ENCODE measurements around the gene AUTS2.
"Not testable (repeated sequence)": the region's sequence is repeated elsewhere in the genome, so short reads cannot be mapped to it uniquely, and the experiment has no call there.

The AUTS2 gene

DNA sequence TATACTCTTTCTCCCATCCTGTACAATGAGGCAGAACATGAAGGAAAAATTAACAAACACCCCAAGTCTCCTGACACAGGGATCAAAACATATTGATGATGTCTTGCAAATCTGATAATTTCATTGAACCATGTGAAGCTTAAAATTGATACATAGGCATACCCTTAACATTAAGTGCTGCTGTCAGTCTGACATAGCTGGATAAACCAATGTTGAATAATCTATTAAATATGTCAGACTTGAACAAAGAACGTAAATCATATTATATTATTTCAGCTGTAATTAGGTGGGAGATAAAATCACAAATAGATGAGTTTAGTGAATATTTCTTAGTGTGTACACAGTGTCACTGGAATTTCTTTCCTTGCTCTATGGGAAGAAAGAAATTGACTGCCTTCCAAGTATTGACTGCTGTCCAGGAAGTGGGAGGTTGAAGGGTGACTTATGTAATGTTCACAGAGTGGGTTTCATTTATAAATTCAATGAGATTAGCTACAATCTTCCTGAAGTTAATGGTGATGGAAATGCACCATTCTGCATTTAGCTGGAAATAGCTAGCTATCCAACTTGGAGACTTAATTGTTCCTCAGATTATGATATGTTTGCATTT, 170.8 kb downstream of the AUTS2 start:
- DNase-seq, result no peak

DNA sequence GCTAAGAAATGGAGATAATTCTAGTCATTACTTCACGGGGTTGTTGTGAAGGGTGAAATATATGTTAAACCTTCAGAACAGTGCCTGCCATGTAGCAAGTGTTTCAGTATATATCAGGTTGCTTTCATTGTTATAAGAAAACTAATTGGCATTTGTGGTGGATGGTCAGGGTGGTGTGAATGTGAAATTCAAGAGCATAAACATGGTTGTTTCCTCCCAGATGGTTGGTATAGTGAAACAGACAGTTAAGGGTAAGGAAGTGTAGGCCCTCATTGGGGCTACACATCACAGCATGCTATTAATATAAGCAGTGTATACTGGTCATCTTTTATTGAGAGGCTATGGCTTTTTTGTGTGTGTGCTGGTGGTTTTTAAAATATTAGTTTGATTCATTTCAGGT, 171.6 kb downstream of the AUTS2 start:
- no peak for DNase-seq

DNA sequence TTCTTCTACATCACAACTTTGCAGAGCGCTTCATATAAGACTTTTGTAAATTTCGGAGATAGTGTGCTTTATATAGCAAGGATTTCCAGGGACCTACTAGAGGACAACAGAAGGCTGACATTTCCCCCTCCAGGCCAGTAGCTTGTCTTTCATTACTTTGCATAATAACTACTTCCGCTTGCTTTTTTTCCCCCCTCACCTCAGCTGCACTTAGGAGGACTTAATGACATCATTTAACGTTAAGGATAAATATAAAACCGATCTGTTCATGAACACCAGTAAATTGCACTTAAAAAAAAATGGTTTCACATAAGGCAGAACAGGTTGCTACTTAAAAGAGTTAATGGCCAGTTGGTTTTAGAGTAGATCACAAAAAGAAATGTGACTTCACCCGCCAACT, 172.3 kb downstream of the AUTS2 start:
- DNase-seq, result no peak

DNA sequence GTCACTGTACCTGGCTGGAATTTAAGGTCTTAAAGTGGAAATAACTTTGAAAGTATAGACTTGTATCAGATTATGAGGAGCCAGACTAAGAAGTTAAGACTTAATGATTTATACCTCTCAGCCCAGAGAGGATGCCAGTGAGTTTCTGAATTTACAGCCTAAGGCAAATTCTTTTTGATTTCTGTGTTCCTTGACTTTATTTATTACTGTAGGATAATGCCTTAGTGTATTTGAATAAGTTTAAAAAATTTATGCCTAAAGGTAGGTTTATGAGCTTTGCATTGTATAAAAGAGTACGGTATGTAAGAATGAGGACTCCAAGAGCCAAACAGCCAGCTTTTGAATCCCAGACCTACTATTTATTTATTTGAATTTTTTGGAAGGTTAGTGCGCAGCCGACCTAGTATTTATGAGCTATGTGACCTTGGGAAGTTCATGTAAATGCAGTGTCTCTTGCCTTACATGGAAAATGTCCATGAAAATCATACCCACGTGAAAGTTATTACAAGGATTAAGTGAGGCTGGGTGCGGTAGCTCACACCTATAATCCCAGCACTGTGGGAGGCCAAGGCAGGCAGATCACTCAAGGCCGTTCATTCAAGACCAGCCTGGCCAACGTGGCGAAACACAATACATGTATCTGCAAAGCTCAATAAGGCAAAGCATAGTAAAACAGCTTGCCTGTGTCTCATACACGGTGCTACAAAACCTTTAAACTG, 174.6 kb downstream of the AUTS2 start:
- no peak for DNase-seq

DNA sequence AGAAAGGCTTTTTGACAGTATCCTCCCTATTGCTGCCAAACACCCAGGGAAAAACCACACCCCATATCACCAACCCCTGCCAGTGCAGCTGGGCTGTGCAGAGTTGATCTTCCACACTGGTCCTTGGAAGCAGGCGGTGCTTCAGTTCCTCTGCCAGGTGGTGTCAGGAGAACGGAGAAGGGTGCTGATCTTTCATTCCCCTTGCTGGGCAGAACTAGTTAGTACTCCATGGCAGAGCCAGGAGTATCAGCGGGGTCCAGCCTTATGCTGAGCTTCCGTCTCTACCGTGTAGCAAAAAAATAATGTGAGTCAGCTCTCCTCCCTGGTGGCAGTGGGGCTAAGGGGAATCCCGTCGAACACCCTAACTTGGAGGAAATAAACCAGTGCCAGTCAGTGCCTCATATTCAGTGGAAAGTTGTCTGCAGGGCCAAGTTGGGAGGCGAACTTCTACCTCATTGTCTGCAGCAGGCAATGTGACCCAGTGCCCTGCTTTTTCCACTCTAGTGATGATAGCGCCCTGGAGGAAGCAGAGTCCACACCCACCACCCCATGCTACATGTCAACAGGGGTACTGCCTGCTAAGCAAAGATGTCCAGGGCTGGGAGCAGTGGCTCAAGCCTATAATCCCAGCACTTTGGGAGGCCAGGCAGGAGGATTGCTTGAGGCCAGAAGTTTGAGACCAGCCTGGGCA, 175.4 kb downstream of the AUTS2 start:
- no peak for DNase-seq

DNA sequence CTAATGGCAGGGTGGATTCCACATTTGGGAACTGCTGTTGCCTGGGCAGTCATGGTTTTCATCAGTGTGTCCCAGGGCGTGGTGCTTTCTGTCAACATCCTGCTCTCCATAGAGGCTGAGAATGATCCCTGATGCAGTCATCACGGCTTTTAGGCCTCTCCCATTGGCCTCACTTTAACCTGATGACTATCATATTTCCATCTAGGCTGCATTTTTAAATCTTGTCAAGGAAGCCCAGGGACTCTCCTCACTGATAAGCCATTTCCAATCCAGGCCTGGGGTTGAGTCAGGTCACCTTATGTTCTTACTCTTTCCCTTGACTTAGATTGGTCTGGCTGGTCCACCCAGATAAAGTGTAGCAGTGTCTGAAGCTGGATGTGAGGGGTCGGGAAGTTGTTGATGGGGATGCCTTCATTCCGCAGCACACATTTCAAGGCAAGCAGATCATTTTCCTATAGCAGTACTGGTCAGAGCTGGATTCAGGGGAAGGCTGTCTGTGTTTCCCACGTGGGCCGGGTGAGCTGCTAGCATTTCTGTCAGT, 177.0 kb downstream of the AUTS2 start:
- DNase-seq, result no peak

DNA sequence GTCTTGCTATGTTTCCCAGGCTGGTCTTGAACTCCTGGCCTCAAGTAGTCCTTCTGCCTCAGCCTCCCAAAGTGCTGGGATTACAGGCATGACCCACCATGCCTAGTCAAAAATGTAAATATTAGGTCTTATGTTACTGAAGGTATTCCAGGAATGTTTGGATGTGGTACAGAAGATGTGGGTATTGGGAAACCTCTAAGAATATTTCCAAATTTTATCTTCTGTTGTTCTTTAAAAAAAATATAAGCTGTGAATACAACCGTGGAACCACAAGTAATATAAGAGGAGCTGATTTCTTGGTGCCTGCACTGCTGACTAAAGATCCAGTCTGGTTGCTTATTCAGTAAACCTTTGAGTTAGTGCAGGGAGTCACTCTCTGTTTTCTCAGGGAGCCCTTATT, 178.3 kb downstream of the AUTS2 start:
- no peak for DNase-seq

DNA sequence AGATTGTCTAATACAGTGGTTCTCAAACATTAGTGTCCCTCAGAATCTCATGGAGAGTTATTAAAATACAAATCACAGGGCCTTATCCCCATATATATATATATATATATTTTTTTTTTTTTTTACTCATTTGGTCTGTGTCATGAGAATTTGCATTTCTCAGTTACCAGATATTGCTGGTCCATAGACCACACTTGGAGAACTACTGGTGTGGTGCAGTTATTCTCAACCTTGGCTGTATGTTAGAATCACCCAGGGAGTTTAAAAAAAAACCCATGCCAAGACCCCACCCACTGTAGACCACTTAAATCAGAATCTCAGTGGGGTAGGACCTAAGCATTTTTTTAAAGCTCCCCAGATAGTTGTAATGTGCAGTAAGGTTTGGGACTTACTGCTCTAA, 179.9 kb downstream of the AUTS2 start:
- DNase-seq, result no peak

DNA sequence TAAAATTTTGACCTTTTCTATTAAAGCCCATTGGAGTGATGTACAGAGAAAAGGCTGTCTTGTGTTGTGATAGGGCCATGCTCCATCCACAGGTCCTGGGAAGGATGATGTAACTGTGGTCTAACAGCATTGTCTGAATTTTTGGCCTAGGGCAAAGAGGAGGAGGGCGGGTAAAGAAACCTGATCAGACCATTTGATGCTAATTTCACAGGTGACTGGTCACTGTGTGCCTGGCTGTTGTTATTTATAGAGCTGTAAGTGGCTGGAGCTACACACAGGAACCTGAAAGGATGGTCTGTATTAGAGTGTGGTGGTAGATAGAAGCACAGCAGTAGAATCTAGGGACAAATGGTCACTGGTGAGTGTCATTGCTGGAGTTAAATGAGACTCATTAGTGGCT, 182.1 kb downstream of the AUTS2 start:
- DNase-seq, result no peak

DNA sequence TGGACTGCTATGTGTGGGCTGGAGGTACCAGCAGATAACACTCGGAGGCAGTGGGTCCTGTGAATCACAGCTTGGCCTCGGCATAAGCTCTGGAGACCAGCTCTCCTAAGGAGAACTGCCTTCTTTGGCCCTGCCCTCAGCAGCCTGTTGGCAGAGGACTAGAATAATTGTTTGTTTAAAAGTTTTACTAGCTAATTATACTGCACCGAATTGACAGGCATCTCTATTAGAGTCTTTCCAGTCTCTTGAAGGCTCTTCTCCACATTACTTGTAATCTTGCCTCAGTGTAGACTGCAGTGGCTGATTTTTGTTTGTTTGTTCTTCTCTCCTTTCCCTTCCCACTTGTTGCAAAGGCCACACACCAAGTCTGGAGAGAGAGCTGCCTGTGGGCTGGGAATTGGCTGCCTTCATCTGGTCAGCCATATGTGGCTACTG, 183.2 kb downstream of the AUTS2 start:
- no peak for DNase-seq

DNA sequence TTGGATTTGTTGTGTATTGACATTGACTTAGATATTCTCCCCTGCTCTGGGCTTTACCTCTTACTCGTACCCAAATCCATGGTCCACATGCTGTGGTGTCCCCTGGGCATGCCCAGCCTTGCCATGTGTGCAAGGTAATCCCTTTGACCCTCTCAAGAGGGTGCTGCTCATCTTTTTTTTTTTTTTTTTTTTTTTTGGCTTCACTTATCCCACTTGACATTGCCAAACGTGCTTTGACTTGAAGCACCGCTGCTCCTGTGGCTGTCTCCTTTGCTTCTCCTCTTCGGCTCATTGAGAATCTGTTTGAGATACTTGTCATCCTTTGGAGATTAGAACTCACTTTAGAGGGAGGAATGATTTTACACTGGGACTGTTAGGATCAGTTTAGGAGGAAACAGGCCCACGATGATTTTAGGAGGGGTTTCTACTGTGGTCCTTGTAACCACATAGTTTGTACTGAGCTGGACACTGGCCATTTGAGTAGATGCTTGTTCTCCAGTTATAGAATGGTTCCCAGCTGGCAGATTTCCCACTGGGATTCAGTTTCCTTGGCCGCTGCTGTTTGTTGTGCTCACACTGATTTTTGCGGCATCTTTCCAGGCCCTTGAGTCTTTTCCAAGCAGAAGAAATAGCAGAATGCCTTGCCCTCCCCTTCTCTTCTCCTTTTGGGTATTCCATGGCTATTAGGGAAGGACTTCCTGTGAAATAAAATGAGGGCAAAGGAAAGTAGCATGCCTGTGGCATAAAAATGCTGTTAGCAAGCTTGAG, 184.8 kb downstream of the AUTS2 start:
- no peak for DNase-seq

DNA sequence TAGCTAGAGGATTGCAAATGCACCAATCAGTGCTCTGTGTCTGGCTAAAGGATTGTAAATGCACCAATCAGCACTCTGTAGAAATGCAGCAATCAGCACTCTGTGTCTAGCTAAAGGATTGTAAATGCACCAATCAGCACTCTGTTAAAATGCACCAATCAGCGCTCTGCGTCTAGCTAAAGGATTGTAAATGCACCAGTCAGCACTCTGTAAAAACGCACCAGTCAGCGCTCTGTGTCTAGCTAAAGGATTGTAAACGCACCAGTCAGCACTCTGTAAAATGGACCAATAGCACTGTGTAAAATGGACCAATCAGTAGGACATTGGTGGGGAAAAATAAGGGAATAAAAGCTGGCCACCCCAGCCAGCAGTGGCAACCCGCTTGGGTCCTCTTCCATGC, 187.9 kb downstream of the AUTS2 start:
- DNase-seq, result not testable (repeated sequence)

DNA sequence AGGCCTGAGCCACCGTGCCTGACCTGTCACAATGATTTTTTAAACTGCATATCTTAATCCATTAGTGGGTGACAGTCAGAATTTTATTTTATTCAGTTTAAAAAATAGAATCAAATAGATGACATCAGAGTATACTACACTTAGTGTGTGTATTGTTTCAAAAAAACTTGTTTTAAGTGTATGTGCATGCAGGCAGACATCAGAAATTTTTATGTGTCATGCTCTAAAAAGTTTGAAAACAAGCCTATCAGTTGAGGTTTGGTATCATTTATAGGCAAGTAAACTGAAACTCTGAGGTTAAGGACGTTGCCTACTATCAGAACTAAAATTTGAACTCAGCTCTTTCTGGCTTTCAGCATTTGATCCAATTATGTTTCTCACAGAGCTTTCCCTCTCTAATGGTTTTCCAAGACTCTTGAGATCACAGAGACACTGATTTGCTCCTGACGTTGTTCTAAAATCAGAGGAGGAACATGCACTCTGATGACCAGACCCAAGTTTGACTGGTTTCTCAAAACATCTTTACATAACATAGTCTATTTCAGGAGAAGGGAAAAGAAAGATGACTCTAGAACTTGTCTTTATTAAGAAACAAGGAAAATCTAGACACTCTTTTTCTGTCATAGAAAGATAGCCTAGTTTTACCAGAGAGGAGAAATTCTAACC, 188.6 kb downstream of the AUTS2 start:
- DNase-seq, result no peak

DNA sequence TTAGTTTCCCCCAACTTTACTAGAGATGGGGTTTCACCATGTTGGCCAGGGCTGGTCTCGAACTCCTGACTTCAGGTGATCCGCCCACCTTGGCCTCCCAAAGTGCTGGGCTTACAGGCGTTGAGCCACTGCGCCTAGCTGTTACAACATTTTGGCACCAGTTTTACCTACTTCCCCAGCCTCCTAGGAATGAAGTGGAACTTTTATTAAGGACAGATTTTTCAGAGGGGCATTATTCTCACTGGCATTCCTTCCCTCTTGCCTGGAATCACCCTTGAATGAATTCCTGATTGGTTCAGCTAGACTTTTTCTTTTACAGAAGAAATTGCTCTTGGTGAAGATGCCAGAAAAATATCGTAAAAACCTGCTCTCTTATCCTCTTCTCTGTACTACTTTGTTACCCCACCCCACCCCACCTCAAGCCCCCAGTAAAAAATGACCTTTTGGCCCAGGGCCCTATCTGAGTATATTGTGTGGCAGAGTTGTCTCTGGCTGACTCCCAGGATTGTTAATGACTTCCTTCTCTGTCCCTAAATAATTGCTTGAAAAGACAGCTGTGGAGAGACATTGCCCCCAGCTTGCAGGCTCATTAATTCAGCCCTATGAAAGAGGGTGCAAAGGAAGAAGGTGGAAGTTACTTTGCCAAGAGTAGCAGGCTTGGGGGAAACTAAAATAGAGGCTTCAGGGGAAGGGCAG, 189.6 kb downstream of the AUTS2 start:
- DNase-seq, result no peak

DNA sequence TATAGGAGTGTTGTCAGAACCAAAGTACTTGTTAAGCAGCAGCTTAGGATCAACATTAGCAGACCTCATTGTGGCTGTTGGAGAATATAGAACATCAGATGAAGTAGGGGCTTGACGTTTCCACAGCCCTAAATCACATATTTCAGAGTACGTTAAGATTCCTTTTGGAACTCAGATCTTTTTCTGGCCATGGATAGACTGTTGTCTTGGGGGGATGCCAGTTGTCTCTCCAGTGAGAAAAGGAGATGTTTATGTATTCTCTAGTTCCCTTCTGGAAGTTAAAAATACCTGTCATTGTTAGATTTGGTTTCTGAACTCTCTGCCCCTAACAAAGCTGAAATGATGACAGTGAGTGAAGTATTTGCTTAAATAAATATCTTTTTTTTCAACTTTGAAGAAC, 191.3 kb downstream of the AUTS2 start:
- DNase-seq, result no peak

DNA sequence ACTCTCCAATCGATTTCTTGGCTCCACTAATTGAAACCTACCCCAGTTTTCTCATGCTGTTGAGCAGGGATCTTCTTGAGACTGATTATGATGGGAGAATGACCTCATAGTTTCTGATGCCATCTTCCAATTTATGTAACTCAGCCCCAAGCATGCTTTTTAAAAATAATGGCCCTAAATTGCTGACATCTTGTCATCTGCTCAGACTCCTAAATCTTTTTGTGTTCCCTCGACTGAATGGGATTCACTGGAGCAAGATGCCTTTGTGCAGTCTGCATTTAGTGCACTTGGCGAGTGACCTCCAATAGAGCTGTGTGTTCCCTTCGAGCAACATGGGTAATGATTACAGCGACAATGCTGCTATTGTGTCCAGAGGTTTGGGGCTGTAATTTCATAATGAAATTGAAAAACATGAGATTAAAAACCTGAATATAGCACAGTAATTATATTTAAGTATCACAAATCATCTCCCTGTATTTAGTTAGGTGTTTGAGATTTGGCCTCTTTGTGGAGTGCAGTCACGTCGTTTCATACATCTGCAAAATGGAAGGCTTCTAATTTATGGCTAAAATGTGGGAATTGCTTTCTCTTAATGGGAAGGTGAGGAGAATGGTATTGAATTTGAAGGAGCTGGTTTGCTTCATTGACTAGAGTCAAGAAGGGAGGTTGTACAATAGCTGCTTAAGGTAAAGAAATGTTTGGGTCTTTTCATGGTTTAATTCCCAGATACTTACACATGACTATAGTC, 192.9 kb downstream of the AUTS2 start:
- no peak for DNase-seq

DNA sequence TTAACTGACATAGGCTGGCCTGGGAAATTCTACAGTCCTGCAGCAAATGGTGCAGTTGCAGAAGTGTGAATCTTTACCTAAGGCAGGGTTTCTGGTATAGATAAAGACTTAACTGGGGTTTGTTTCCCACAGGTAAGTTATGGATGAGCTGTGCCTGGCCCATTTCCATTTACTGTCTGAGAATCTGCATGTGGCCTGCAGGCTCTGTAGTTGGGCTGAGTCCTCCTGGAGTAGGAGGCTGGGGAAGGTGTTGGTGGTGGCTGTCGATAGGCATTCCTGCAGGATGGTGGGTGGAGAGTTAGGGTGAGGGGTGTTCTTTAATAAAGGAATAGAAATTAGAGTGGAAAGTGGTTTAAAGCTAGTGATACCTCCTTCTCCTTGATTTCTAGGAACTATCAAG, 193.5 kb downstream of the AUTS2 start:
- DNase-seq, result no peak

DNA sequence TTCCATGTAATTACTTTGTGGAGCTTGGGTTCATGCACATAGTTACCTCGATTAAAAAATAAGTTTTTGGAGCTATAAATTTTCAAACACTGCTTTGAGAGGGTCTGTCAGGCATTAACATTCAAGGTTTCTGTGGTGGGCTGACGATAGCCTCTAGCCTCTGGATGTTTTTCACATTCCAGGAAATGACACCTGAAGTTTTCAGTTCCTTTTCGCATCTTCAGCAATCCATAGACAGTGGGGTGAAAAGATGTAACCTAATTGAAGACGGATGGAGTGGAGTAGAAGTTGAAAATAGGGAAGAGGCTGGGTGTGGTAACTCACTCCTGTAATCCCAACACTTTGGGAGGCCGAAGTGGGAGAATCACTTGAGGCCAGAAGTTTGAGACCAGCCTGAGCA, 197.7 kb downstream of the AUTS2 start:
- DNase-seq, result no peak

DNA sequence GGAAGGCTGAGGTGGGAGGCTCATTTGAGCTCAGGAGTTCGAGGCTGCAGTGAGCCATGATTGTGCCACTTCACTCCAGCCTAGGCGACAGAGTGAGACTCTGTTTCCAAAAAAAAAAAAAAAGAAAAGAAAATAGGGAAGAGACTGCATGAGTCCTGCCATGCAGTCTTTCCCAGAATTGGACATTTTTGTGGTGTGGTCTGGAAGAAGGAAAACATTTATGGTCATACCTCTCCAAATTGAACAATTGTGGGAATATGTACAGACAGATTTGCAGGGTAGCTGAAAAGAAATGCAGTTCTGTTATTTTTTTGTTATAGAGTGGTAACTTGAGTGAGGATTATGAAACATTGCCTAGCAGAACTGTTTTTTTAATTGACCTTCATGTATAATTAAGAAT, 198.1 kb downstream of the AUTS2 start:
- DNase-seq, result no peak

DNA sequence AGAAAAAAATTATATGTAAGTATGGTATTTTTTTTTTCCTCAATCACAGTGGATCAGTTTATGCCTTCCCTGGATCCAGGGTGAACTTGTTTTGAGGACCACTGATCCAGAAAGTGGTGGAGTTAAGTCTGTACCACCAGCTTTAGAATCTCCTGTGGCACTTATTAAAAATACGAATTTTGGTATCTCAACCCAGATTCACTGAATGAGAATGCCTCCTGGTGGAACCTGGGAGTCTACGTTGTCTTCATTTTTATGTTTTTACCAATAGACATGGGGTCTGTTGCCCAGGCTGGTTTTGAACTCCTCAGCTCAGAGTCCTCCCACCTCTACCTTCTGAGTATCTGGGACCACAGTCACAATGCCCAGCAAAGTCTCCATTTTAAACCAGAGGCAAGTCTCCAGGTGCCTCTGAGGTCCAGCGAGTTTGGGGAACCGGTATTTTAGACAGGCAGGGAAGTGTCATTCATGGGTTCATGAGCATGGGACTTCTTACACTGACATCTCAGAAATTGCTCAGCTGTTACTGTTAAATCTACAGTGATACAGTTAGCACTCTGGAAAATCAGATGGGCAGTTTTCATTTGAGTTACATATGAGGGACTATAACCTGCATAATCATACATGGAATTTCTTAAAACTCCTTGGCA, 200.9 kb downstream of the AUTS2 start:
- no peak for DNase-seq

DNA sequence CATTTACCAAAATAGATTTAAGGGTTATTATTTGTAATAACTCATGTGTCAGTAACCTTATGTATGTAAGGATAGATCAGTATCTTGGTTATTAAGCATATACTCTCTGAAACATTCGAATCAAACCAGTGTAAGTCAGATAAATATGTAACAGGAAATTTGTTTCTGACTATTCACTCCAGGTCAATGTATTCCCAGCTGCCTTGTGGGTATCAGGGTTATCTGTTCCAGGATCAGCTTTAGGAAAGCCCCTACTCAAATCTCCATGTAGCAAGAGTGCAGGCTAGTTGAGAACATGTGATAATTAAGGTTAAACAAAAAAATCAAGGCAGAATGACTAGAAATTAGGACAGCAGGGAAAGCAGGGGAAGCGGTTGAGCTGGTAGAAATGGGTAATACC, 201.7 kb downstream of the AUTS2 start:
- no peak for DNase-seq

All from activated CD4-positive, alpha-beta T cell treated with anti-CD3 and anti-CD28 coated beads, Interleukin-2, amount 50 U/mL, for 48 hours (primary cell).